Spleen (tissue), 11 donors: ENCODE results near the gene DIMT1. TPM values are rescaled to one million over a fixed set of nuclear protein-coding genes. Genes with fewer than 3 reads are reported as not detected.

Experiments used
- DNase-seq: peaks from one replicate; pipeline ENCODE4 v3.0.0-alpha.2; 2020
- H3K27ac ChIP-seq, 8 donors: fragments of 200-600 bp; sonication (generic) in 7 of 8; 1 replicate in 4 of 8; 2 replicates in 4 of 8; pipeline versions ENCODE4 v1.5.0 to v1.8.0; 2016 to 2021; ENCODE audit warnings: inconsistent platforms in 4 of 8, mild to moderate bottlenecking in 4 of 8, moderate library complexity in 1 of 8
- H3K27me3 ChIP-seq, 7 donors: fragments of 200-600 bp; sonication (generic) in 6 of 7; replicated peaks in 1 of 7; 1 replicate in 4 of 7; 2 replicates in 3 of 7; pipeline versions ENCODE4 v1.5.0 to v1.8.0; 2016 to 2021; ENCODE audit warnings: inconsistent platforms in 3 of 7, mild to moderate bottlenecking in 1 of 7
- H3K36me3 ChIP-seq, 6 donors: fragments of 200-600 bp; sonication (generic) in 5 of 6; 1 replicate in 4 of 6; 2 replicates in 2 of 6; pipeline versions ENCODE4 v1.5.0 to v1.8.0; 2016 to 2021; ENCODE audit warnings: inconsistent platforms in 2 of 6
- H3K4me1 ChIP-seq, 6 donors: fragments of 200-600 bp; sonication (generic) in 5 of 6; 1 replicate in 3 of 6; 2 replicates in 3 of 6; pipeline versions ENCODE4 v1.5.0 to v1.8.0; 2016 to 2021; ENCODE audit warnings: inconsistent platforms in 3 of 6
- H3K4me3 ChIP-seq, 8 donors: fragments of 200-600 bp; sonication (generic) in 7 of 8; 1 replicate in 4 of 8; 2 replicates in 4 of 8; pipeline versions ENCODE4 v1.5.0 to v1.8.0; 2016 to 2021; ENCODE audit warnings: inconsistent platforms in 4 of 8, mild to moderate bottlenecking in 4 of 8, moderate library complexity in 2 of 8
- H3K9me3 ChIP-seq, 8 donors: fragments of 200-600 bp; sonication (generic) in 7 of 8; 1 replicate in 4 of 8; 2 replicates in 4 of 8; pipeline versions ENCODE4 v1.5.0 to v1.8.0; 2016 to 2021; ENCODE audit warnings: inconsistent platforms in 4 of 8
- POLR2AphosphoS5 ChIP-seq, 3 donors: sonication (generic); formaldehyde crosslinking; IDR thresholded peaks; one replicate each; pipeline ENCODE4 v1.5.1; 2017; ENCODE audit warnings: antibody characterized with exemption in 3 of 3
- WGBS, 5 donors: extraction: QIAGEN DNeasy Blood & Tissue Kit in 3 of 5; methylation state at CpG; one replicate each; pipeline versions ENCODE4 v1.1.5 to v1.1.7; 2013 to 2018; 5-methylcytosine and 5-hydroxymethylcytosine counted together
- intact Hi-C: fragments of 100-400 bp; cut with DNase I; formaldehyde crosslinking; loops from one replicate; pipeline ENCODE4 v1.15.0; 2023; ENCODE audit warnings: low total_unique reads
- polyA plus RNA-seq, 3 donors: library from polyadenylated mRNA; stranded (reverse); fragments of 200-250 nt; gene quantifications; one replicate each; pipeline ENCODE4 v1.2.1, GENCODE V29; 2013
- small RNA-seq, 4 donors: library from RNA; depleted of rRNA; stranded (forward); fragments of <200 nt; gene quantifications; one replicate each; pipeline ENCODE3, GENCODE V24; 2016
- total RNA-seq, 7 donors: library from RNA; depleted of rRNA in 3 of 7; stranded (reverse); fragments of >200 nt in 3 of 7; fragmentation: NEBNext Ultra II Directional in 4 of 7; extraction: Animal tissue kit (Norgen Biotek cat#: 25700) in 4 of 7; gene quantifications; one replicate each; pipeline versions ENCODE4 v1.1.0 to v1.2.1, GENCODE V29; 2016 to 2021
- TF ChIP-seq, protein P1 (sequence below), 11 experiments: fragments of 200-600 bp in 7 of 11; fragments of 450-650 bp in 4 of 11; sonication (generic) in 4 of 11; IDR thresholded peaks in 8 of 11; conservative IDR thresholded peaks in 3 of 11; 1 replicate in 7 of 11; 2 replicates in 4 of 11; pipeline versions ENCODE4 v1.4.0 to v1.8.0; 2016 to 2021; ENCODE audit warnings: antibody characterized with exemption in 11 of 11, inconsistent platforms in 4 of 11, mild to moderate bottlenecking in 1 of 11
- donor health status: healthy with polysubstance abuse.
- donor health status: DM: no; HTN: no; CAD: no; lungs with moderate emphysema.
- donor health status: DM: no; HTN: no; CAD: no.
- donor health status: Bipolar disorder and iron deficiency.
- donor health status: healthy.
- donor health status: DM: no; HTN: no; CAD: no.
- donor health status: DM: yes; HTN: yes; CAD: no.

The DIMT1 gene
- total and polyA plus RNA-seq, 10 donors, result 11.0 to 30.0 (median 24.9) TPM

DNA sequence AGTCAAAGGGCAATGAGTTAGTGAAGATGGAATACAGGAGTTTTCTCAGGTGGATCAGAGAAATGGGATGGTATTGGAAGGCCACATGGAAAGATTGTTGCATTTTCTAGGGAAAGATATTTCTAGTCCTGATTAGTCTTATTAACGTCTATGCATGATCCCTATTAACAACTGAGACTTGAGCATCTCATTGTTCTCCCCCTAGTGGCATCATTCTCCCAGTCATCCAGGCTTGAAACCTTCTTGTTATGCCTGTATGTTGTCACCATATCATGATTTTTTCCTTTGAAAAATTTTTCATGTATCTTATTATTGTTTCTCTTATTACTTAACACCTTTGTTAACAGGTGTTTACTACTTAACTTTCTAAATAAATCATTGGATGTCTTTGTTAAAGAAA, 63.3 kb downstream of the DIMT1 start:
- no peak overlapping the region for H3K27ac ChIP-seq
- no peak overlapping the region for H3K4me3 ChIP-seq
- 0 to 47% (median 21%) methylated on average over 1 of the region's 1 CpG for WGBS, 5 donors
- TF ChIP-seq, protein P1, sequence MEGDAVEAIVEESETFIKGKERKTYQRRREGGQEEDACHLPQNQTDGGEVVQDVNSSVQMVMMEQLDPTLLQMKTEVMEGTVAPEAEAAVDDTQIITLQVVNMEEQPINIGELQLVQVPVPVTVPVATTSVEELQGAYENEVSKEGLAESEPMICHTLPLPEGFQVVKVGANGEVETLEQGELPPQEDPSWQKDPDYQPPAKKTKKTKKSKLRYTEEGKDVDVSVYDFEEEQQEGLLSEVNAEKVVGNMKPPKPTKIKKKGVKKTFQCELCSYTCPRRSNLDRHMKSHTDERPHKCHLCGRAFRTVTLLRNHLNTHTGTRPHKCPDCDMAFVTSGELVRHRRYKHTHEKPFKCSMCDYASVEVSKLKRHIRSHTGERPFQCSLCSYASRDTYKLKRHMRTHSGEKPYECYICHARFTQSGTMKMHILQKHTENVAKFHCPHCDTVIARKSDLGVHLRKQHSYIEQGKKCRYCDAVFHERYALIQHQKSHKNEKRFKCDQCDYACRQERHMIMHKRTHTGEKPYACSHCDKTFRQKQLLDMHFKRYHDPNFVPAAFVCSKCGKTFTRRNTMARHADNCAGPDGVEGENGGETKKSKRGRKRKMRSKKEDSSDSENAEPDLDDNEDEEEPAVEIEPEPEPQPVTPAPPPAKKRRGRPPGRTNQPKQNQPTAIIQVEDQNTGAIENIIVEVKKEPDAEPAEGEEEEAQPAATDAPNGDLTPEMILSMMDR (IDR thresholded peaks at IDR 0.05 in 8 of 11, conservative IDR thresholded peaks at IDR 0.05 in 3 of 11), result peak in 5 of 11 experiments; percentile 27 to 39 (median 34)
- no peak for TF ChIP-seq POLR2AphosphoS5 (IDR thresholded peaks at IDR 0.05)
- DNase-seq, result no peak
- H3K9me3 ChIP-seq, result no peaks in the 10 kb centered on the region
- H3K36me3 ChIP-seq, result peaks cover 0 to 1% (median 0%) of the 10 kb centered on the region in 6 donors
- no peaks in the 10 kb centered on the region for H3K27me3 ChIP-seq
- H3K4me1 ChIP-seq, result peaks cover 0 to 49% (median 13%) of the 10 kb centered on the region in 6 donors
- intact Hi-C loops, result no loop called here

Small RNAs within 50 kb of the gene (small RNA-seq; reads per million reads assigned to genes)
- 0 reads per million in 4 donors for gene RNU6-661P

Other genes starting within 250 kb of the DIMT1 start
- gene KIF2A, start 97.7 kb downstream of the DIMT1 start, total RNA-seq, result 10 to 100 TPM; 40.9 to 66.7 (median 48.0) TPM
- 1 to 10 TPM; 4.3 to 7.0 (median 4.5) TPM for gene KIF2A, start 97.7 kb downstream of the DIMT1 start, polyA plus RNA-seq
- gene IPO11, start 8.9 kb upstream of the DIMT1 start, total RNA-seq, result 10 to 100 TPM; 26.4 to 42.2 (median 37.2) TPM
- 10 to 100 TPM in 2 of 3 donors, 1 to 10 TPM in 1; 7.8 to 22.4 (median 11.8) TPM for gene IPO11, start 8.9 kb upstream of the DIMT1 start, polyA plus RNA-seq
- 10 to 100 TPM in 4 of 7 donors, 1 to 10 TPM in 3; 7.2 to 15.4 (median 11.8) TPM for gene LRRC70, start 174.9 kb upstream of the DIMT1 start, total RNA-seq
- 10 to 100 TPM in 1 of 3 donors, 1 to 10 TPM in 2; 3.9 to 11.4 (median 8.7) TPM for gene LRRC70, start 174.9 kb upstream of the DIMT1 start, polyA plus RNA-seq